Nephron (organoid): ENCODE data around the gene RACGAP1.

Experiments
- H3K27ac Mint-ChIP-seq, 3 experiments: 2 replicates each; pipeline ENCODE4 v1.8.0; 2020; ENCODE audit warnings: mixed read lengths in 3 of 3, mild to moderate bottlenecking in 2 of 3, moderate library complexity in 1 of 3
- H3K27me3 Mint-ChIP-seq: 2 replicates; pipeline ENCODE4 v1.8.0; 2021; ENCODE audit warnings: low read depth, mild to moderate bottlenecking, moderate library complexity, mixed read lengths
- H3K36me3 Mint-ChIP-seq: 2 replicates; pipeline ENCODE4 v1.8.0; 2020; ENCODE audit warnings: low read depth, mixed read lengths
- H3K4me1 Mint-ChIP-seq: 2 replicates; pipeline ENCODE4 v1.8.0; 2020; ENCODE audit warnings: mixed read lengths
- H3K4me3 Mint-ChIP-seq, 3 experiments: 2 replicates each; pipeline ENCODE4 v1.8.0; 2020; ENCODE audit warnings: mild to moderate bottlenecking in 3 of 3, mixed read lengths in 3 of 3, moderate library complexity in 2 of 3
- H3K9me3 Mint-ChIP-seq: 2 replicates; pipeline ENCODE4 v1.8.0; 2020; ENCODE audit warnings: mixed read lengths
- TF ChIP-seq, protein P1 (sequence below), 3 experiments: fragments of 200-600 bp; sonication (generic); IDR thresholded peaks; one replicate each; pipeline ENCODE4 v1.5.0; 2021; ENCODE audit warnings: antibody characterized with exemption in 3 of 3; ENCODE audit not compliant: unreplicated experiment in 3 of 3

RACGAP1 gene

DNA sequence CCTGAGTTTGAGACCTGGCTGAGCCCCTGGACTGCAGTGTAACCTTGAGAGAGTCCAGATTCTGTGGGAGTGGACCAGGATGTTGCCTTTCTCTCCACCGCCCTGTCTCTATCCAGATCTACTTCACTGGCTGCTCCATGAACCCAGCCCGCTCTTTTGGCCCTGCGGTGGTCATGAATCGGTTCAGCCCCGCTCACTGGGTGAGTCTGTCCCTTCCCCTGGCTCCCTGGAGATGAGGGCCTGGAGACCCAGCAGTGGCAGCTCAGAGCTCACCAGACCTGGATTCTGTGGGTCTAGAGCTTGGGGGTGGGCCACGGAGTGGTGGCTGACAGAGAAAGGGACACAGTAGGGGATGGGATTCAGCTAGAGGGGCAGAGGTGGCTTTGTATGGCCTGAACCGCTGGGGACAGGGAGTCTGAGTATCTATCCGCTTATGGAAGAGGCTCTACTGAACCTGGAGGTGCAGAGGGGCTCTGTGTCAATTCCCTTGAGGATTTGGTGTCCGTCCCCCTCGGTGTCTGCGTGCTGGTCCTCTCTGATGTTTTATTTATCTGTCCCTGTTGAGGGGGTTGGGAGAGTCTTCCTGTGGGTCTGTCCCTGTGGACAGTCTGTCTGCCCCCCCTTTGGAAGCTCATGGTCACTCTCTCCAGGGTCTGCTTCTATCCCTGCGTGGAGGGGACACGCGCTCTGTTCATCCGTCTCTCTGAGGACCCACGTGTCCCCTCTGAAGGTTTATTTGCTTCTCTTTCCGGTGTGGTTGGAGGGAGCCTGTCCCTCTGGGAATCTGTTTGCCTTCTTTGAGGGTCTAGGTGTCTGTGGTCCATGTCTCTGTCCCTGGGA, 61.1 kb downstream of the RACGAP1 start:
- Mint-ChIP-seq H3K4me1 (peaks cover 19% of the 10 kb centered on the region), H3K27me3 (peaks cover 74% of the 10 kb centered on the region), H3K36me3 (no peaks in the 10 kb centered on the region), H3K27ac (no peak overlapping the region), H3K4me3 (no peak overlapping the region), H3K9me3 (peaks cover 3% of the 10 kb centered on the region)
- TF ChIP-seq, protein P1, sequence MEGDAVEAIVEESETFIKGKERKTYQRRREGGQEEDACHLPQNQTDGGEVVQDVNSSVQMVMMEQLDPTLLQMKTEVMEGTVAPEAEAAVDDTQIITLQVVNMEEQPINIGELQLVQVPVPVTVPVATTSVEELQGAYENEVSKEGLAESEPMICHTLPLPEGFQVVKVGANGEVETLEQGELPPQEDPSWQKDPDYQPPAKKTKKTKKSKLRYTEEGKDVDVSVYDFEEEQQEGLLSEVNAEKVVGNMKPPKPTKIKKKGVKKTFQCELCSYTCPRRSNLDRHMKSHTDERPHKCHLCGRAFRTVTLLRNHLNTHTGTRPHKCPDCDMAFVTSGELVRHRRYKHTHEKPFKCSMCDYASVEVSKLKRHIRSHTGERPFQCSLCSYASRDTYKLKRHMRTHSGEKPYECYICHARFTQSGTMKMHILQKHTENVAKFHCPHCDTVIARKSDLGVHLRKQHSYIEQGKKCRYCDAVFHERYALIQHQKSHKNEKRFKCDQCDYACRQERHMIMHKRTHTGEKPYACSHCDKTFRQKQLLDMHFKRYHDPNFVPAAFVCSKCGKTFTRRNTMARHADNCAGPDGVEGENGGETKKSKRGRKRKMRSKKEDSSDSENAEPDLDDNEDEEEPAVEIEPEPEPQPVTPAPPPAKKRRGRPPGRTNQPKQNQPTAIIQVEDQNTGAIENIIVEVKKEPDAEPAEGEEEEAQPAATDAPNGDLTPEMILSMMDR (IDR thresholded peaks at IDR 0.05; ENCODE audit: unreplicated experiment in 3 of 3) = no peak

DNA sequence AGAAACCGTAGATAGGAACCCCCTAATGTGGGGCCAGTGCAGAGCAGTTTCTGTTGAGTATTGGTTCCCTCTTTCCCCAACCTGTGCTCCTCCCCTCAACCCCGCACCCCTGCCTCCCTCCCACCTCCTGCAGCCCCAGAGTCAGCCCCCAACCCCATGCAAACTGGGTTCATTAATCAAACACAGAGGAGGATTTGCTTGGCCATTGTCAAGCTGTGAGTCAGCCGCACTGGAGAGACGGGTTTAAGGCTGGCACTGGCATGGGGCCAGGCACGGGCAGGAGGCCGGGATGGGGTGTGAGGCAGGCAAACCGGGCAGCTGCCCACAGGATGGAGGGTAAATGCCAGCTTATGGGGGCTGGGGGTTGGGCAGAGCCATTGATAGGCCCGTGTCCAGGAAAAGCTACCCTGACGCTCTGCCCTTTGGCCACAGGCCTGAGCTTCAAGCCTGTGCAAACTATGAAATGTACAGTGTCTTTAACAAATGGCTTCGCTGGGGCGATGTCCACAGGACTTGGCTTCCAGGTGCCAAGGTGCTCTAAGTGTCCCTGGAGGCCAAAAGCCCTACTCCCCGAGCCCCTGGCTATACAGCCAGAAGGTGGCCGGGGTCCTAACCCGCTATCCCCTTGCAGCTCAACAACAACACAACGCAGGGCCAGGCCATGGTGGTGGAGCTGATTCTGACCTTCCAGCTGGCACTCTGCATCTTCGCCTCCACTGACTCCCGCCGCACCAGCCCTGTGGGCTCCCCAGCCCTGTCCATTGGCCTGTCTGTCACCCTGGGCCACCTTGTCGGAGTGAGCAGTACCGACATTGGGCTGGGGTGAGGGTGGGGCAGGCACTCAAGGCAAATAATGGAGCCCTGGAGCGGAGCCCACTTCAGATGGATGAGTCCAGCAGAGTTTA, 62.2 kb downstream of the RACGAP1 start:
- Mint-ChIP-seq H3K27ac (peak overlapping the region in 1 of 3 experiments; percentile 28), H3K4me3 (peak overlapping the region in 2 of 3 experiments; percentile 55 to 79), H3K9me3 (peaks cover 3% of the 10 kb centered on the region), H3K4me1 (peaks cover 23% of the 10 kb centered on the region), H3K27me3 (peaks cover 84% of the 10 kb centered on the region), H3K36me3 (no peaks in the 10 kb centered on the region)
- TF ChIP-seq, protein P1 (IDR thresholded peaks at IDR 0.05; ENCODE audit: unreplicated experiment in 3 of 3) = no peak

DNA sequence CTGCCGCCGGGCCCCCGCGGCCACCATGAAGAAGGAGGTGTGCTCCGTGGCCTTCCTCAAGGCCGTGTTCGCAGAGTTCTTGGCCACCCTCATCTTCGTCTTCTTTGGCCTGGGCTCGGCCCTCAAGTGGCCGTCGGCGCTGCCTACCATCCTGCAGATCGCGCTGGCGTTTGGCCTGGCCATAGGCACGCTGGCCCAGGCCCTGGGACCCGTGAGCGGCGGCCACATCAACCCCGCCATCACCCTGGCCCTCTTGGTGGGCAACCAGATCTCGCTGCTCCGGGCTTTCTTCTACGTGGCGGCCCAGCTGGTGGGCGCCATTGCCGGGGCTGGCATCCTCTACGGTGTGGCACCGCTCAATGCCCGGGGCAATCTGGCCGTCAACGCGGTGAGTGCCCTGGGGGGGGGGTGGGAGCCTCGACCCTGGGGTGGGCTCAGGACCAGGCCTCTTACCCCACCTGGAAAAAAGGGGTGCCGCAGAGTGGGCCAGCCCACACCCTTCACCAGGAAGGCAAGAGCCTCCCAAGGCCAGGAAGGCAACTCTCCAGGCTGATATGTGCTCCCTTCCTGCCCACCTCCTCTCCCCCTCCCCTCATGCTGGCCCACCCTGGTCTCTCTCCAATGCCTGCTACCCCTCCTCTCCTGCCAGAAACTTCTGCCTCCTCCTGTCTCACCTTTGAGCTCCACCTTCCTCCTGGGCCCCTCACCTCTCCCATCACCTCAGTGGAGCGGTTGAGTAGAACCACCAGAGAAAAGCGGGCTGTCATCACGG, 63.1 kb downstream of the RACGAP1 start:
- Mint-ChIP-seq H3K27ac (peak overlapping the region in 1 of 3 experiments; percentile 28), H3K36me3 (no peaks in the 10 kb centered on the region), H3K27me3 (peaks cover 89% of the 10 kb centered on the region), H3K9me3 (peaks cover 3% of the 10 kb centered on the region), H3K4me3 (peak overlapping the region; percentile 55 to 79 (median 67)), H3K4me1 (peaks cover 23% of the 10 kb centered on the region)
- TF ChIP-seq, protein P1 (IDR thresholded peaks at IDR 0.05; ENCODE audit: unreplicated experiment in 3 of 3) = no peak

DNA sequence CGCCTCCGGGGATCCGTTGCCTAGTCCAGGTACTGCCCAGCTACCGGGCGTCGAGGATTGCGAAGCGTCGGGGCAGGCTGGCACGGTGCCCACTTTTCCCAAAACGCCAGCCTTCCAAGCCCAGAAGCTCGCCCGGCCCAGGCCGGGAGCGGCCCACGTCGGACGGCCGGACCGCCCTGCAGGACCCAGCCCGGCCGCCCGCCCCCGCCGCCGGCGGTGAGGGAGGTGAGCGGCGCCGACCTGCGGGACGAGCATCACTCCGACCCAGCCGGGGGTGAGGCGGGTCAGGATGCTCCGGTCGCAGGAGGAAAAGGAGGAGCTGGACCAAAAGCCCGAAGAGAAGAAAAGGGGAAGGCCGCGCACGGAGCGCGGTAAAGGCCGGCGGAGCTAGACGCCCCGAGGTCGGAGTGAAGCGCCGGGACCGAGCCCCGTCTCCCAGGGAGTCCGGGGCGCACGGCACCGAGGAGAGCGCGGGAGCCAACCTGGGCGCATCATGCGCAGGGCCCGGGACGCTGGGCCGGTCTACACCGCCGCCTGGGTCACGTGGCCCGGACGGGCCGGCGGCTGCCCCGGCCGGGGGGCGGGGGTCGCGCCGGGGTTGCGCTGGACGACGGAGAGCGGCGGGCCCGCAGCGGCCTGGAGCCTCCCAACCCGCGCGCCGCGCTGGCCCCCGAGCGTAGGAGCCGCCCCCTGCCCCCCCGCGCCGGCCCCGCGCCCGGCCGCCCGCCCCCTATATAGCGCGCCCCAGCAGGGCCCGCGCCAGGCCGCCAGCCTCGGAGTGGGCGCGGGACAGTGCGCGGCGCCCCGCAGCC, 64.0 kb downstream of the RACGAP1 start, which contains the start of gene AQP5:
Gene AQP5 (plus strand): TSS at position 762 of the 812 bp plus-strand sequence. CDS start 146 bp downstream, outside the sequence.
- peaks cover 23% of the 10 kb centered on the region for H3K4me1 Mint-ChIP-seq
- peak within 1 kb of the TSS; percentile 76 to 79 (median 77) for H3K4me3 Mint-ChIP-seq
- H3K9me3 Mint-ChIP-seq = peaks cover 3% of the 10 kb centered on the region
- peaks cover 89% of the 10 kb centered on the region for H3K27me3 Mint-ChIP-seq
- peak within 1 kb of the TSS; percentile 2 to 54 (median 10) for H3K27ac Mint-ChIP-seq
- H3K36me3 Mint-ChIP-seq = no peaks in the 10 kb centered on the region
- TF ChIP-seq, protein P1 (IDR thresholded peaks at IDR 0.05; ENCODE audit: unreplicated experiment in 3 of 3) = no peak
